K562 (cell line): ENCODE results near the gene CCT5. TPM values are rescaled to one million over a fixed set of nuclear protein-coding genes. Genes with fewer than 3 reads are reported as not detected.

Experiments
- ESRRB ChIP-seq: fragments of 250-450 bp; sonication (Bioruptor Pico); IDR thresholded peaks from 2 replicates; pipeline ENCODE4 v1.5.0; 2020; ENCODE audit warnings: mild to moderate bottlenecking, moderate library complexity, borderline replicate concordance
- EWSR1 ChIP-seq: fragments of 450-650 bp; IDR thresholded peaks from 2 replicates; pipeline ENCODE4 v1.6.1; 2018; ENCODE audit warnings: borderline replicate concordance, mild to moderate bottlenecking, low read depth, moderate library complexity; ENCODE audit not compliant: partially characterized antibody
- MAFK ChIP-seq: IDR thresholded peaks from 2 replicates; pipeline ENCODE4 v1.6.1; 2011; ENCODE audit warnings: low read length, improper control_type of control experiment
- PHB2 ChIP-seq: fragments of 450-650 bp; IDR thresholded peaks from 2 replicates; pipeline ENCODE4 v1.6.1; 2017; ENCODE audit warnings: low read depth
- POLR2AphosphoS2 ChIP-seq: IDR thresholded peaks from 2 replicates; pipeline ENCODE4 v1.6.1; 2012; ENCODE audit warnings: low read length, improper control_type of control experiment
- RAD51 ChIP-seq: fragments of 450-650 bp; IDR thresholded peaks from 2 replicates; pipeline ENCODE4 v1.7.1; 2016; ENCODE audit warnings: low read depth, mild to moderate bottlenecking, borderline replicate concordance
- TCFL5 ChIP-seq: fragments of 250-450 bp; sonication (Bioruptor Pico); conservative IDR thresholded peaks from 2 replicates; pipeline ENCODE4 v1.6.1; 2021; ENCODE audit warnings: mild to moderate bottlenecking, moderate library complexity, matching md5 sums
- ZNF316 ChIP-seq: fragments of 450-650 bp; IDR thresholded peaks from 2 replicates; pipeline ENCODE4 v1.6.1; 2016
- ZNF324 ChIP-seq: fragments of 250-450 bp; sonication (Bioruptor Pico); IDR thresholded peaks from 2 replicates; pipeline ENCODE4 v1.4.0; 2020; ENCODE audit warnings: mild to moderate bottlenecking
- ZNF347 ChIP-seq: fragments of 450-650 bp; formaldehyde crosslinking; IDR thresholded peaks from 2 replicates; pipeline ENCODE4 v1.4.0; 2020; ENCODE audit warnings: low read depth, mild to moderate bottlenecking, moderate library complexity
- polyA plus RNA-seq, 8 experiments: library from polyadenylated mRNA; depleted of rRNA in 4 of 8; stranded (reverse) in 5 of 8; unstranded in 3 of 8; fragments of >200 nt; fragmentation: Nextera tagmentation in 2 of 8; fragmentation: Illumina TruSeq in 1 of 8; extraction: Ambion mirVana in 2 of 8; extraction: Trizol in 1 of 8; gene quantifications; 2 replicates each; pipeline versions ENCODE4 v1.2.1 to v1.2.3, GENCODE V29; 2011 to 2014; ENCODE audit warnings: inconsistent platforms in 1 of 8, missing spikeins in 1 of 8
- total RNA-seq, 7 experiments: library from RNA; depleted of rRNA in 6 of 7; stranded (reverse); fragments of >200 nt in 6 of 7; fragmentation: Illumina TruSeq in 2 of 7; extraction: Trizol in 2 of 7; gene quantifications; 2 replicates each; pipeline versions ENCODE4 v1.2.1 to v1.2.3, GENCODE V29; 2011 to 2021; ENCODE audit warnings: low replicate concordance in 1 of 7
- TF ChIP-seq, protein P1 (sequence below): fragments of 250-450 bp; sonication (Bioruptor Pico); IDR thresholded peaks from 2 replicates; pipeline ENCODE4 v1.4.0; 2020
- TF ChIP-seq, protein P2 (sequence below), 2 experiments: fragments of 450-650 bp in 1 of 2; sonication (generic) in 1 of 2; formaldehyde crosslinking; conservative IDR thresholded peaks; 2 replicates each; pipeline versions ENCODE4 v1.4.0 to v1.8.1; 2020 to 2022; ENCODE audit warnings: mild to moderate bottlenecking in 1 of 2, missing genetic modification reagents in 1 of 2
- TF ChIP-seq, protein P3 (sequence below): fragments of 450-650 bp; IDR thresholded peaks from 2 replicates; pipeline ENCODE4 v1.6.1; 2016; ENCODE audit warnings: low read depth, mild to moderate bottlenecking, moderate library complexity
- TF ChIP-seq, protein P4 (sequence below): fragments of 450-650 bp; IDR thresholded peaks from one replicate; pipeline ENCODE4 v1.6.1; 2018; ENCODE audit warnings: mild to moderate bottlenecking, moderate library complexity; ENCODE audit not compliant: partially characterized antibody
- TF ChIP-seq, protein P5 (sequence below), 3 experiments: fragments of 200-800 bp in 1 of 3; fragments of 250-450 bp in 1 of 3; fragments of 450-650 bp in 1 of 3; sonication (Bioruptor Pico) in 1 of 3; sonication (Bioruptor generic) in 1 of 3; formaldehyde crosslinking in 1 of 3; IDR thresholded peaks; 2 replicates each; pipeline versions ENCODE4 v1.6.1 to v1.8.0; 2016 to 2022; ENCODE audit warnings: mild to moderate bottlenecking in 2 of 3, missing genetic modification characterization in 2 of 3, missing compliant biosample characterization in 1 of 3, moderate library complexity in 1 of 3

Gene CCT5
- total and polyA plus RNA-seq, 9 of the 15 experiments (the other 6 are each of a cell fraction or from before 2014, with no cell fraction given) = 782 to 1,606 (median 1,153) TPM

- TF ChIP-seq EWSR1 (no peak), ZNF316 (peak; percentile 99), ESRRB (CRISPR knock-in tag) (no peak), ZNF324 (CRISPR knock-in tag) (no peak), POLR2AphosphoS2 (no peak), TCFL5 (CRISPR knock-in tag) (no peak), PHB2 (no peak), MAFK (peak; percentile 97), RAD51 (no peak), ZNF347 (CRISPR knock-in tag) (no peak)
- TF ChIP-seq, protein P1, sequence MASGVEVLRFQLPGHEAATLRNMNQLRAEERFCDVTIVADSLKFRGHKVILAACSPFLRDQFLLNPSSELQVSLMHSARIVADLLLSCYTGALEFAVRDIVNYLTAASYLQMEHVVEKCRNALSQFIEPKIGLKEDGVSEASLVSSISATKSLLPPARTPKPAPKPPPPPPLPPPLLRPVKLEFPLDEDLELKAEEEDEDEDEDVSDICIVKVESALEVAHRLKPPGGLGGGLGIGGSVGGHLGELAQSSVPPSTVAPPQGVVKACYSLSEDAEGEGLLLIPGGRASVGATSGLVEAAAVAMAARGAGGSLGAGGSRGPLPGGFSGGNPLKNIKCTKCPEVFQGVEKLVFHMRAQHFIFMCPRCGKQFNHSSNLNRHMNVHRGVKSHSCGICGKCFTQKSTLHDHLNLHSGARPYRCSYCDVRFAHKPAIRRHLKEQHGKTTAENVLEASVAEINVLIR (CRISPR knock-in tag) = no peak
- TF ChIP-seq, protein P2, sequence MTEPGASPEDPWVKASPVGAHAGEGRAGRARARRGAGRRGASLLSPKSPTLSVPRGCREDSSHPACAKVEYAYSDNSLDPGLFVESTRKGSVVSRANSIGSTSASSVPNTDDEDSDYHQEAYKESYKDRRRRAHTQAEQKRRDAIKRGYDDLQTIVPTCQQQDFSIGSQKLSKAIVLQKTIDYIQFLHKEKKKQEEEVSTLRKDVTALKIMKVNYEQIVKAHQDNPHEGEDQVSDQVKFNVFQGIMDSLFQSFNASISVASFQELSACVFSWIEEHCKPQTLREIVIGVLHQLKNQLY (CRISPR knock-in tag; conservative IDR thresholded peaks at IDR 0.05) = no peak
- TF ChIP-seq, protein P3, sequence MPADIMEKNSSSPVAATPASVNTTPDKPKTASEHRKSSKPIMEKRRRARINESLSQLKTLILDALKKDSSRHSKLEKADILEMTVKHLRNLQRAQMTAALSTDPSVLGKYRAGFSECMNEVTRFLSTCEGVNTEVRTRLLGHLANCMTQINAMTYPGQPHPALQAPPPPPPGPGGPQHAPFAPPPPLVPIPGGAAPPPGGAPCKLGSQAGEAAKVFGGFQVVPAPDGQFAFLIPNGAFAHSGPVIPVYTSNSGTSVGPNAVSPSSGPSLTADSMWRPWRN = no peak
- TF ChIP-seq, protein P4, sequence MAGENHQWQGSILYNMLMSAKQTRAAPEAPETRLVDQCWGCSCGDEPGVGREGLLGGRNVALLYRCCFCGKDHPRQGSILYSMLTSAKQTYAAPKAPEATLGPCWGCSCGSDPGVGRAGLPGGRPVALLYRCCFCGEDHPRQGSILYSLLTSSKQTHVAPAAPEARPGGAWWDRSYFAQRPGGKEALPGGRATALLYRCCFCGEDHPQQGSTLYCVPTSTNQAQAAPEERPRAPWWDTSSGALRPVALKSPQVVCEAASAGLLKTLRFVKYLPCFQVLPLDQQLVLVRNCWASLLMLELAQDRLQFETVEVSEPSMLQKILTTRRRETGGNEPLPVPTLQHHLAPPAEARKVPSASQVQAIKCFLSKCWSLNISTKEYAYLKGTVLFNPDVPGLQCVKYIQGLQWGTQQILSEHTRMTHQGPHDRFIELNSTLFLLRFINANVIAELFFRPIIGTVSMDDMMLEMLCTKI = no peak
- TF ChIP-seq, protein P5, sequence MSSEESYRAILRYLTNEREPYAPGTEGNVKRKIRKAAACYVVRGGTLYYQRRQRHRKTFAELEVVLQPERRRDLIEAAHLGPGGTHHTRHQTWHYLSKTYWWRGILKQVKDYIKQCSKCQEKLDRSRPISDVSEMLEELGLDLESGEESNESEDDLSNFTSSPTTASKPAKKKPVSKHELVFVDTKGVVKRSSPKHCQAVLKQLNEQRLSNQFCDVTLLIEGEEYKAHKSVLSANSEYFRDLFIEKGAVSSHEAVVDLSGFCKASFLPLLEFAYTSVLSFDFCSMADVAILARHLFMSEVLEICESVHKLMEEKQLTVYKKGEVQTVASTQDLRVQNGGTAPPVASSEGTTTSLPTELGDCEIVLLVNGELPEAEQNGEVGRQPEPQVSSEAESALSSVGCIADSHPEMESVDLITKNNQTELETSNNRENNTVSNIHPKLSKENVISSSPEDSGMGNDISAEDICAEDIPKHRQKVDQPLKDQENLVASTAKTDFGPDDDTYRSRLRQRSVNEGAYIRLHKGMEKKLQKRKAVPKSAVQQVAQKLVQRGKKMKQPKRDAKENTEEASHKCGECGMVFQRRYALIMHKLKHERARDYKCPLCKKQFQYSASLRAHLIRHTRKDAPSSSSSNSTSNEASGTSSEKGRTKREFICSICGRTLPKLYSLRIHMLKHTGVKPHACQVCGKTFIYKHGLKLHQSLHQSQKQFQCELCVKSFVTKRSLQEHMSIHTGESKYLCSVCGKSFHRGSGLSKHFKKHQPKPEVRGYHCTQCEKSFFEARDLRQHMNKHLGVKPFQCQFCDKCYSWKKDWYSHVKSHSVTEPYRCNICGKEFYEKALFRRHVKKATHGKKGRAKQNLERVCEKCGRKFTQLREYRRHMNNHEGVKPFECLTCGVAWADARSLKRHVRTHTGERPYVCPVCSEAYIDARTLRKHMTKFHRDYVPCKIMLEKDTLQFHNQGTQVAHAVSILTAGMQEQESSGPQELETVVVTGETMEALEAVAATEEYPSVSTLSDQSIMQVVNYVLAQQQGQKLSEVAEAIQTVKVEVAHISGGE (CRISPR knock-in tag; IDR thresholded peaks at IDR 0.05) = 0 out of 6 replicates have a peak, but pooled peaks of 1 of the 3 experiments have one; percentile 11
These were observed 60.1 kb downstream of the CCT5 start (continued) for GRCh38 chr5:10310066-10310779.
